Suprapubic skin (tissue), 3 donors: ENCODE results near the gene ETV1.

Source experiments
- EP300 ChIP-seq: sonication (generic); formaldehyde crosslinking; IDR thresholded peaks from one replicate; pipeline ENCODE4 v1.6.1; 2017; ENCODE audit warnings: antibody characterized with exemption
- TF ChIP-seq, protein P1 (sequence below), 2 donors: fragments of 200-600 bp in 1 of 2; fragments of 450-650 bp in 1 of 2; sonication (generic) in 1 of 2; IDR thresholded peaks; one replicate each; pipeline ENCODE4 v1.5.1; 2016 to 2019; ENCODE audit warnings: antibody characterized with exemption in 2 of 2, mild to moderate bottlenecking in 1 of 2, moderate library complexity in 1 of 2

DNA sequence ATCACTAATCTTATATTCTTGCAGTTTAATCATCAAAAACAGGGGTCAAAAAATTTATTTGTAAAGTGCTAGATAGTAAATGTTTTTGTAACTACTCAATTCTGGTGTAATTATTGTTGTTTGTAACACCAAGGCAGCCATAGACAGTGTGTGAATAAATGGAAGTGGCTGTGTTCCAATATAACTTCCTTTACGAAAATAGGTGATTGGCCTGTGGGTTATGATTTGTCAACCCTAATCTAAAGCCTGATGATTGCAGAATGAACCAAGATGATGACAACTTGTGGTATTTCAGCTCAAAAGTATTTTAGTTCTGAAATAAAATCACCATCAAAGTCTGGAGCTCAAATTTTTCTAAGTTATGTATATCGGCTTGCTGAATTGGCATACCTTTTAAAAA lies 34.4 kb upstream of the ETV1 start:
- TF ChIP-seq, protein P1, sequence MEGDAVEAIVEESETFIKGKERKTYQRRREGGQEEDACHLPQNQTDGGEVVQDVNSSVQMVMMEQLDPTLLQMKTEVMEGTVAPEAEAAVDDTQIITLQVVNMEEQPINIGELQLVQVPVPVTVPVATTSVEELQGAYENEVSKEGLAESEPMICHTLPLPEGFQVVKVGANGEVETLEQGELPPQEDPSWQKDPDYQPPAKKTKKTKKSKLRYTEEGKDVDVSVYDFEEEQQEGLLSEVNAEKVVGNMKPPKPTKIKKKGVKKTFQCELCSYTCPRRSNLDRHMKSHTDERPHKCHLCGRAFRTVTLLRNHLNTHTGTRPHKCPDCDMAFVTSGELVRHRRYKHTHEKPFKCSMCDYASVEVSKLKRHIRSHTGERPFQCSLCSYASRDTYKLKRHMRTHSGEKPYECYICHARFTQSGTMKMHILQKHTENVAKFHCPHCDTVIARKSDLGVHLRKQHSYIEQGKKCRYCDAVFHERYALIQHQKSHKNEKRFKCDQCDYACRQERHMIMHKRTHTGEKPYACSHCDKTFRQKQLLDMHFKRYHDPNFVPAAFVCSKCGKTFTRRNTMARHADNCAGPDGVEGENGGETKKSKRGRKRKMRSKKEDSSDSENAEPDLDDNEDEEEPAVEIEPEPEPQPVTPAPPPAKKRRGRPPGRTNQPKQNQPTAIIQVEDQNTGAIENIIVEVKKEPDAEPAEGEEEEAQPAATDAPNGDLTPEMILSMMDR (IDR thresholded peaks at IDR 0.05): no peak
- no peak for TF ChIP-seq EP300
